Inflammatory macrophage treated with lipopolysaccharide for 1 hour (primary cell): ENCODE measurements around the gene TAS1R1.

ENCODE experiments used
- DNase-seq, 2 donors: peaks; one replicate each; pipeline ENCODE4 v3.0.0-alpha.2; 2020 to 2022

The TAS1R1 gene

DNA sequence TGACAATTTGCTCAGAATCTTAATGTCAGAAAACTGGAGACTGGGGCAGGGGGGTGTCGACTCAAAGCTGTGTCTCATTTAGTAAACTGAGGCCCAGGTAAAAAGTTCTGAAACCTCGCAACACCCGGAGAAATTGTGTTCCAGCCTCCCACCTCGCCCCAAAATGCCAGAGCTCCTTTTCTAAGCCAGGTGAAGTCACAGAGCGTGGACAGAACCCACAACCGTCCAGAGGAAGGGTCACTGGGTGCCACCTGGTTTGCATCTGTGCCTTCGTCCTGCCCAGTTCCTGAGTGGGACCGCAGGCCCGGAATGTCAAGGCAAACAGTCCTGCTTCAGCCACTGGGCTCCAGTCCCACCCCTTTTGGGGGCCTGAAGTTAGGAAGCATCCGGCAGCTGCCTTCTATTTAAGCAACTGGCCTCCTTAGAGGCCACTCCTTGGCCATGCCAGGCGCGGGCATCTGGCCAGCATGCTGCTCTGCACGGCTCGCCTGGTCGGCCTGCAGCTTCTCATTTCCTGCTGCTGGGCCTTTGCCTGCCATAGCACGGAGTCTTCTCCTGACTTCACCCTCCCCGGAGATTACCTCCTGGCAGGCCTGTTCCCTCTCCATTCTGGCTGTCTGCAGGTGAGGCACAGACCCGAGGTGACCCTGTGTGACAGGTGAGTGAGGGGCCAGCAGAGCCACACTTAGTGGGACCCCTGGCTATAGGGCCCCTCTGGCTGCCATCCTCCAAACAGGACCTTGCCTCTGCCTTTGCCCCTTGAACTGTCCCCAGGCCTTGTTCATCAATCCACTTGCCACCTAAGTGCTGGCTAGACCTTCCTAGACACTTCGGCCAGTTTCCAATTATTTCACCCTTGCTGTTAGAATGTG lies at the start of gene TAS1R1:
TSS of gene TAS1R1 (plus strand) at position 401 of the 872 bp plus-strand sequence. CDS start at position 468, 67 bp downstream.
- no peak for DNase-seq

DNA sequence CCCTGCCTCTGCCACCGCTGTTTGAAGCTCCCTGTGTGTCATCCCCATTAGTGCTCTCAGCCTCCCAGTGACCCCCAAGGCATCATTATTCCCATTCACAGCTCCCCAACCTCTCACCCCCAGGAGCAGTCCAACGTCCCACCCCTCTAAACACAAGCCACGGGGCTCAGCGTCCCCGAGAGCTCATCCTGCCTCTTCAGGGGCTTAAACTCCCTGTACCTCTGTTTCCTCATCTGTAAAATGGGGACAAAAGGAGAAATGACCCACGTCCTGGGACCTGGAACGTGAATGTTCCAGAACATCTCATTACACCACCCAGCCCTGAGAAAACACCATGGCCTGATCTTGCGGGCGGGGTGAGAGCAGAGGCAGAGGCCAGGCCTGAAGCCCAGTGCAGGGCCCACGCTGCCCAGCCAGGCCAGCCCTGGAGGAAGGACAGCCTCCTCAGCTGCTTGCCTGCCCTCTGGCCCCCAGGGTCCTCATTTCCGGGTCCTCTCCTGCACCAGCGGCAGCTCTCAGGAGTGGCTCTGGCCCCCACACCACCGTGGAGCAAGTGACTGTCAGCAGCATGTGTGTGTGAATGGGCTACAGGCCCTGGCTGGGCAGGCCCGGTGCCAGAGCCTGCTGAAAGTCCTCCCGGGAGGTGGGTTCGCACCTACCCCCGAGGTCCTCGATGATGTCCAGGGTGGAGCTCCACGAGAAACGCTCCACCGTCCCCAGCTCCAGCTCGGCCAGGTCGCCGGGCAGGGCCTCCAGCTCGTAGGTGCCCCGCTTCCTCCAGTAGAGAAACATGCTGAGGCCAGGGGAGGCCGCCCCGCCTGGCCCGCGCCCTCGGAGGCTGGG lies 49.5 kb upstream of the TAS1R1 start:
- DNase-seq, result no peak

DNA sequence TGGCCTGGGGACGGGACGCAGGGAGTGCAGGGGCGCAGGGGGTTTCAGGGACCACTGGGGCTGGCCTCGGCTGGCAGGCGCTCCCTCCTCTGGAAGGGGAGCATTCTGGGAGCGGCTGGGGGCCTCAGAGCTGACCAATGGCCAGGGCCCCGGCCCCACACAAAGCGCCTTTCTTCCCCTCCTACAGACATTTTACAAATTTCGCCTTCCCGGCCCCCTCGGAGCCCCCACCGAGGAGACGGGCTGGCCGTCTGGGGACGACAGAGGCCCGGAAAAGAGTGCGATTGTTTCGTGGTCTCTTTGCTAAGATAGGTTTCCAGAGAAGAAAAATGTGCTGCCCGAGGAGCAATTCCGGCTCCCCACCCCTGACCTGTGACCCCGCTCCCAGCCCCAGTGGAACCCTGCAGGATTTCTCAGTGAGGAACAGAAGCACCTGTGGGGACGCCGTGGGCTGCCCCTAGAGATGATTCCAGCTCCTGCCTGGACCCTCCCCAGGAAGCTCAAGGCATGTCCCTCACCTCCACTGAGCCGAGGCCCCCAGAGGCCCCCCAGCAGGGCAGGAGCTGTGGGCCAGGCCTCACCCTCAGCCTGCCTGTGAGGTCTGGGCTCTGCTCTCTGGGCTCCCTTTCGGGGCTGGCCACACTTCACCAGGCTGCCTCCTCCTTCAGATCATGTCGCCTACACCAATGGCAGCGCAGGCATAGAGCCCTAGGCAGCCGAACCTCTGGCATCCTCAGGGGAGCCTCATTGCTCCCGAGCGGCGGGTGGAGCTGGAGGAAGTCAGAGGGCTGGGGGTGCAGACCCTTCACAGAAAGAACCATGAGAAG lies 48.7 kb upstream of the TAS1R1 start:
- DNase-seq, result no peak

- peak; percentile 48 to 67 for DNase-seq
Observed at GRCh38 chr1:6507037-6507428, 48.1 kb upstream of the TAS1R1 start.

DNA sequence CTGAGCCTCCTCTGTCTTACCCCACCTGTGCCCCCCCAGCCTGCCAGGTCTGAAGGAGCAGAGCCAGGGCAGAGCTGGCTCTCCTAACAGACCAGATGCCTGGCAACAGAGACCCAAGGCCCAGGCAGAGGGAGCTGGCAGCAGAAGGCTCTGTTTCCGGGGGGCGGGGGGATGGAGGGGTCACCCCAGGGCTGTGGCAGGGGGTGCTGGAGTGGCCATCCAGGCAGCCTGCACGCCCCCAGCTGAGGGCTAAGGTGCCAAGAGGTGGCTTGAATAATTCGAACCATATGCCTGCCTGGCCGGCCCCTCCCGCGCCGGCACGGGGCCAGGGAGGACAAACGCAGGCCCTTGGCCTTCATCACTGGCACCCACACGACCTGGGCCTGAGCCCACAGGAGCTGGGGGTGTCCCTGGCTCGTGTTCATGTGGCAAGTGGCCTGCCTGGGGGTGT lies 47.6 kb upstream of the TAS1R1 start:
- DNase-seq, result no peak

GRCh38 chr1:6508154-6508815 lies 46.8 kb upstream of the TAS1R1 start:
- no peak for DNase-seq

DNA sequence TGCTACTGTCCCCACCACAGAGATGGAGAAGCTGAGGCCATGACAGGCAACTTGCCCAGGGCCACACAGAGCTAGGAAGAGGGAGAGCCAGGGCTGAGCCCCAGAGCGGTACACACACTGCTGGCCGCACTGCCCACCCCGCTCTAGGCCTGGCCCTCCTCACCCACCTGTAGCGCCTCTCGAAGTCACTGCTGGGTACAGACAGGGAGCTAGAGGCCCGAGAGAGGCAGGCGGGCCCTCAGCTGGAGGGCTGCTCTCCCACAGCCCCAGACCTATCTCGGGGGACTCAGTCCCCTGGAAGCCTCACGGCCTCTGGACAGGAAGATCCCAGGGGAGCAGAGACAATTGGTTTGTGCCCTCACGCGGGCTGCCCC lies 46.3 kb upstream of the TAS1R1 start:
- no peak for DNase-seq

GRCh38 chr1:6509220-6509918 lies 45.7 kb upstream of the TAS1R1 start:
- no peak for DNase-seq

- peak; percentile 80 to 87 for DNase-seq
Observed at GRCh38 chr1:6509919-6510291, 45.2 kb upstream of the TAS1R1 start.

DNA sequence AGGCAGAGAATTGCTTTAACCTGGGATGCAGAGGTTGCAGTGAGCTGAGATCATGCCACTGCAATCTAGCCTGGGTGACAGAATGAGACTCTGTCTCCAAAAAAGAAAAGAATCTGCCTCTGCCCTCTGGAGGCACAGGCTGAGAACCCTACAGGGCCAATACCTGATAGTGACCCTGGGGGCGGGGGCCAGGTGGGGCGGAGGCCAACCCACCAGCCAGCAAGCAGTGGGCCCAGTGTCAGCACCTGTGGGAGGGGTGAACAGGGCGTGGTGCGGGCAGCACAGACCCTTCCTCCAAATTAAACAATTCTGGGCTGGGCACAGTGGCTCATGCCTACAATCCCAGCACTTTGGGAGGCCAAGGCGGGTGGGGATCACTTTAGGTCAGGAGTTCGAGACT lies 44.6 kb upstream of the TAS1R1 start:
- no peak for DNase-seq

DNA sequence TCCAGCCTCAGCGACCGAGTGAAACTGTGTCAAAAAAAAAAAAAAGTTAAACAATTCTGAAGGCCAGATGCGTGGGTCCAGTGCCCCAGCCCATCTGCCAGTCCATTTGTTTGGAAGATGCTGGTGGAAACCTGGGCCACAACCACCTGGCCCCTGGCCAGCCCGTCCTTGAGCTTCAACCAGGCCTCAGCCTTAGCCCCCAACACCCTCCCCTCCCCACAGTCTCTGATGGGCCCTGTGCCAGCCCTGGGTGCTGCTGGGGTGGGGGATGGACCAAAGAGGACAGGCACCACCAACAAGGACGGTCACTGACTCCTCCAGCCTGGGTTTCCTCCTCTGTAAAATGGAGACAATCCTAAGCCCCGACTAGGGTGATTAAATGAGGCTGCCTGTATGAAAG lies 44.1 kb upstream of the TAS1R1 start:
- DNase-seq, result no peak

DNA sequence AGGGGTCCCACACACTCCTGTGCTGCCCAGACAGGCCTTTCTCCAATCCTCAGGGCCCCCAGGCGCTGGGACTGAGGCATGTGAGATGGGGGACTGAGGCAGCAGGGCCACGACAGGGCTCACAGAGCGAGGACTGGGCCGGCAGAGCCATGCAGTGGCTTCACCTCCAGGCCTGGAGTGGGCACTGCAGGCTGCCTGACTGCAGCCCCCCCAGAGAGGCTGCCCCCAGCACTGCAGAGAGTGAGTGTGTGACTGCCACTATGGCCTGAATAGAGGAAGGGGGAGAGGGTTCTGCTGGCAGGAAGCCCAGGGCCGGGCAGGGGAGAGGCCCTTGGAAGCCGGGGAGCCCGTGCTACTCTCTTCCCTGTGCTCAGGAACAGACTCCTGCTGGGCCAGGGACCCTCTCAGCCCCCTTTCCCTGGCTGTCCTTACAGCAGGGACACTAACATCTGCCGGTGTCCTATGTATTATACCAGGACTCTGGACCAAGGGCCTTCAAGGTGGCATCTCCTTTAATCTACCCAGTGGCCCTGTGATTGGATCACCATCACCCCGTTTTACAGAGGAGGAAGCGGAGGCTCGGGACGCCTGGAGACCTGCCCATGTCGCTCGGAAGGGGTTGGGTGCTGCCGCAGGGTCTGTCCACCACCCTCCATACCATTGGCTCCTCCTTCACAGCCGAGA lies 43.4 kb upstream of the TAS1R1 start:
- no peak for DNase-seq

GRCh38 chr1:6512245-6512907 lies 42.7 kb upstream of the TAS1R1 start:
- DNase-seq, result no peak

DNA sequence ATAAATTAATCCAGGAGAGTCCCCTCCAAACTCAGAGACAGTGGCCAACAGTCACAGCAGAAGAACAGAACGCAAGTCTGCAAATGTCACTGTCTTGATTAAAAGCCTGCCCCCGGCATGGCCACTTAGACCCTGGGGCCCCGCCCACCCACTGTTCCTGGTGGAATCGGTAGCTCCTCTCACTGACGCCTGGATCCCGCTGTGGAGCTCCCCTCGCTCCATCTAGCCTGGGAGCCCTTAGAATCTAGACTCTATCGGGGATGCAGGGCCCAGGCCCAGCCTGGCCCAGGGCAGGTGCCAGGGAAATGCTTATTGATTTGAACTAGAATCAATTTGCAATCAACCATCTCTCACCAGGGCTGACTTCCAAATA lies 42.2 kb upstream of the TAS1R1 start:
- DNase-seq, result no peak

- no peak for DNase-seq
Observed at GRCh38 chr1:6513320-6513801, 41.7 kb upstream of the TAS1R1 start.

DNA sequence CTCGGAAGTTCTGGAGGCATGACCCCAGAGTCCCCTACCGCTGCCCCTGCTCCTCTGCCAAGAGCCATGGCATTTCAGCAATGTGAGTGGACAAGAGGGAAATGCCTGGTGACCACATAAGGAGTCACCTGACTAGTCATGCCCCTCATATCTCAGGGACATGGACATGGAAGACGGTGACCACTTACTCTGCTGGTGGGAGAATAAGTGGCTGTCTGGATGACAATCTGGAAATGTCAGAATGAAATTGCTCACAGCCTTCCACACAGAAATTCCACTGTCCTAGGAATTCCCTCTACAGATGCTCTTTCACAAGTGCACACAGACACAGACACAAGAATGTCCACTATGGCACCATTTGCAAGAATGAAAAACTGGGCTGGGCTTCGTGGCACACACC lies 39.3 kb upstream of the TAS1R1 start:
- peak in 1 of 2 donors; percentile 30 for DNase-seq

DNA sequence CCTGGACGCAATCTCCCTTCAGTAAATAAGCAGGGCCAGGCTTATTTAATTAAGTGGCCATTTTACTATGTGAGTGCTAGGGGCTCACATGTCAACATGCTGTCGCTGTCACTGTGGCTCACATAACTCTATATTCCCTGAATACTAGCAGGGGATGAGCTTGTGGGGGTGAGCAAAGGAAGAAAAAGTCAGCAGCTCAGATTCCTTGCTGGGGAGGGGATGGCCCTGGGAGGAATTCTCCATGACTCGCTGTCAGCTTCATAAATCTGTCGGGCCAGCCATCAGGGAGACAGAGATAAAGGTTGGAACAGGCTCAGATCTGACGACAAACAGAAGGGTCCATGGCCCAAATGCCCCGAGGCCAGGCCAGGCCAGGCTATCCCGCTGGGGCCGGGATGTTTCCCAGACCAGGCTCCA lies 37.7 kb upstream of the TAS1R1 start:
- DNase-seq, result no peak

GRCh38 chr1:6519491-6519934 lies 35.6 kb upstream of the TAS1R1 start:
- DNase-seq, result no peak

- DNase-seq, result no peak
Observed at GRCh38 chr1:6519935-6520671, 35.0 kb upstream of the TAS1R1 start.

DNA sequence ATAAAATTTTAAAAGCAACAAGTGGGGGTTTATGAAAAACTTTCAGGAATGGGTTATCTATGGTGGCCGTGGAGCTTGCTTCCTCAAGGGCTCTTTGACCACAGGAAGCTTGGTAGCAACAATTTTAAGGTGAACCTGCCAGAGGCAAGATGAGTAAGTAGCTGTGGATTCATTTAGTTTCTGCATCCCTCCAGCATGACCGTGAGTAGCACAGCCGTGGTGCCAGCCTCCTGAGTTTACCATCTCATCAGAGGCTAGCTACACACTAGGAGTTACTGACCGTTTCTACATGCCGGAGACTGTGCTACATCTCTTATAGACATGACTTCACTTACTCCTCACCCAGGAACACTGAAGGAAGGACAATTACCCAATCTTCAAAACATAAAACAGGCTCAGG lies 33.6 kb upstream of the TAS1R1 start:
- no peak for DNase-seq
